GM21367 (cell line): ENCODE data around the gene GALNT9.

Experiments
- ATAC-seq: cut with Tn5 transposase; IDR thresholded peaks from one replicate; pipeline ENCODE4 v1.9.1; 2021; ENCODE audit not compliant: unreplicated experiment

Gene GALNT9

GRCh38 chr12:132327336-132328171 is 1.8 kb downstream of the GALNT9 start:
- ATAC-seq = no peak

DNA sequence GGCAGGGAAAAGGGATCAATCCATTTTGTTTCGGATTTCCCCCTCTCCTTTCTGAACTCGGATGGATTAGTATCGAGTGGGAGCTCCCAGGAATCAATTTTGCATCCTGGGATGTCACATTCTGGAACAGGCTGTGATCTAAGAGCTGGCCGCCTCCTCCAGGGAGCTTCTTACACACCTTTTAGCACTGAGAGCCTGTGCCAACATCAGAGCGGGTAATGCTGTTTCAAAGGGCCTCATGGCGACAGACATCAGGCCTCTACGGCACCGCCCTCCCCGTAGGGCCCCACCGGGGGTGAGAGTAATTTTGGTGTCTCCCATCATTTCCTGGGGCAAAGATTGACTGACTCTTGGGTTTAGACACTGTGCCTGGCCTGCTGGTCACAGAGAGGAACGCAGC is 2.7 kb downstream of the GALNT9 start:
- ATAC-seq = no peak

DNA sequence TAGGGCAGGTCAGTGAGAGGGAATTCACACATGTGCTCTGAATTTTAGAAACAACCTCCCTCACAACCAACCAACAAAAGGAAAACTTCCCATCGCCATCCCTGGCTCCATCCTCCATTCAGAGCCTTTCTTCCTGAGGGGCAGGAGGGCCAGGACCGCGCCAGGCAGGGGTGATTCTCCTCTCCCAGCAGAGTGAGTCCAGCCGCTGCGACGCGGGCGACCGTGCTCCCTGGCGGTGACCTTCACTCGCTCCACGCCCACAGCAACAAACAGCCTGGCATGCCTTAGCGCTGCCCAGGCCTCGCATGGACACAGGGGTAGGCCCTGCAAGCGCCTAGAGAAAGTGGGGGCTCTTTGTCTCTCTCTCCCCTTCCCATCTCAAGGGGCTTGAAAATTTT is 3.7 kb downstream of the GALNT9 start:
- no peak for ATAC-seq

GRCh38 chr12:132324841-132325732 is 4.3 kb downstream of the GALNT9 start:
- no peak for ATAC-seq

DNA sequence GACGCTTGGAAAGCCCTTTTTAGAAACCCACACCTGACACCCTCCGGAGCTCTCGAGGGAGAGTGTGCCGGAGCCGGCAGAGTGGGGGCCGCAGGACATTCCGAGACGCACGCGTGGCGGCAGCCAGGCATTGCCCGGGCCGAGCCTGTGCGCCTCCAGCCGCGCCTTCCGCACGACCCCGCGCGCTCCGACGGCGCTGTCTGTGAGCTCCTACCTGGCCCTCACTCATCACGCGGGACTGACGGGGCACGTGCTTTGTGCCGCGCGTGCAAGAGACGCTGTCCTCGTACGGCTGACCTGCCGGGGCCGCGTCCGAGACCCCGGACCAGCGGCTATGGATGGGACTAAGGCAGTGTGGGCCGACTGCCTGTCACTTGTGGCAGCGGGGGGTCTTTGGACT is 5.2 kb downstream of the GALNT9 start:
- no peak for ATAC-seq

DNA sequence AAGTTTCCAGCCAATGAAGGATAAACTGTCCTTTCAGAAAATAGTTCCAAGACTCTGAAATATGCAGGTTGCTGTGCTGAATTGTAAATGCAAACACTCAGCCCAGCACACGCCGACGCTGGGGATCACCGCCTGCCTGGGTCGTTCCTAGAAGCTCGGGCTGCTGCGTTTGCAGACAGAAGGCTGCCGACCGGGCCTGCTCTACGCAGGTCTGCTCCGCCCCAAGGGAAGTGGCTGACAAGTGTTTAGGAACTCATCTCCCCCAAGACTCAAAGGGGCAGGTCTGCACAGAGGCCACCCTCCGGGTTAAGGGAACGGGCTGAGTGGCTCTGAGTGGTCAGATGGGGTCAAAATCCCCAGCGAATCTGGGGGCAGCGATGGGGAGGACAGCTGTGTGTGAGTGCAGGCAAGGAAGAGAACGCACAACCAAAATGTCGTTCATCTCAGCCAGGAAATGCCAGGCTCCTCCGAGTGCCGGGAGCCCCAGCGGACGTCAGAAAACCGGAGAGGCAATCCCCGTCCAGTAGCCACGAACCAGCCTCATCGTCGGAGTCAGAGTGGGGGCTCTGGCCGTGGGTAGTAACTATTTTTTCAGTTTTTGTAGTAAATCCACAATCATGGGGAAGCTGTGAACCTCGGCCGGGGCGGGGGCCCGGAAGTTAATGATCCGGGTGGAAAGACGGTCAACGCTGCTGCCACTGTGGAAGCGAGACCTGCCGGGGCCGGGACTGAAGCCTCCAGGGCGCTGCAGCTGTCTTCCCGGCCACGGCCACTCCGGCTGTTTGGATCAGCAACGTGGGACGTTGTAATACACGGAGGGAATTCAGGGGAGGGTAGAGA is 6.0 kb downstream of the GALNT9 start:
- no peak for ATAC-seq

GRCh38 chr12:132322206-132323132 is 6.9 kb downstream of the GALNT9 start:
- no peak for ATAC-seq

GRCh38 chr12:132321321-132322118 is 7.9 kb downstream of the GALNT9 start:
- no peak for ATAC-seq

GRCh38 chr12:132320767-132321211 is 8.6 kb downstream of the GALNT9 start:
- ATAC-seq = no peak

GRCh38 chr12:132319991-132320570 is 9.3 kb downstream of the GALNT9 start:
- no peak for ATAC-seq

DNA sequence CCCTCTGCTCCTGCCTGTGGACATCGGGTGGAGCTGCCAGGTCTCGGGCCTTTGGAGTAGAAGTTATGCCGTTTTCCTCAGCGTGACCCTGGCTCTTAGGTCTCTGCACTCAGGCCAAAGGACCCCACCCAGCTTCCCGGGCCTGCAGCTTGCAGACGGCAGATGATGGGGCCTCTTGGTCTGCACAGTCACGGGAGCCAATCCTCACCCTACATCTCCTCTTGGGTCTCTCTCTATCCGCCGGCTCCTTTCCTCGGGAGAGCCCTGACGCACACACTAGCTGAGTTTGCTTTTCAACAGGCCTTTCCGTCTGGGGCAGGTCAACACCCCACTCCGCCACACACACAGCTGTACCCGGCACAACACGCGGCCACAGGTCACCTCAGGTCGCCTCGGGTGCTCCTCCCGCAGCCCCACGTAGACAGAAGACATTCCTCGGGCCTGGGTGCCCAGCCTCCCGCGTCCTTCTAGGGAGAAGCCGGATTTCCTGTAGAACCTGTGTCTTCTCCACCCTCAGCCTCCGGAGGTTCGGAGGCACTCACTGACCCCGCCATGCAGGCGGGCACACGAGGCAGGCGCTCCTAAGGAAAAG is 9.9 kb downstream of the GALNT9 start:
- no peak for ATAC-seq

DNA sequence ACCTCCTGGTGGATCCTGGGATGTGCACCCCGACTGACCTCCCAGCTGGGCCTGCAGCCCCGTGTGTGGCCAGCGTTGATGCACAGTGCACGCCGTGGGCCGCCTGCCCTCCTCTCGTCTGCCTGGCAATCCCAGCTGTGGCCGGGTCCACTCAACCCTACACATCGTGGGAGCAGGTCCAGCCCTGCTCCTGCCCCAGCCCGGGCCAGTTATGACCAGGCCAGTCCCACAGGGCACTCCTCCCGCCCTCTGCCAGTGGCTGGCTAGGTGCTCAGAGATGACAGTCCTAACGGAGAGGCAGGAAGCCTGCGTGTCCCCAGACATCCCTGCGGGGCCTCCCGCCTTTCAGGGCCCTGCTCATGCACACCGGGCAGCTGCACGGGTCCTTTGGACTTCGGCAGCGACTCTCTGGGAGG is 10.8 kb downstream of the GALNT9 start:
- no peak for ATAC-seq

GRCh38 chr12:132318135-132318534 is 11.3 kb downstream of the GALNT9 start:
- no peak for ATAC-seq

DNA sequence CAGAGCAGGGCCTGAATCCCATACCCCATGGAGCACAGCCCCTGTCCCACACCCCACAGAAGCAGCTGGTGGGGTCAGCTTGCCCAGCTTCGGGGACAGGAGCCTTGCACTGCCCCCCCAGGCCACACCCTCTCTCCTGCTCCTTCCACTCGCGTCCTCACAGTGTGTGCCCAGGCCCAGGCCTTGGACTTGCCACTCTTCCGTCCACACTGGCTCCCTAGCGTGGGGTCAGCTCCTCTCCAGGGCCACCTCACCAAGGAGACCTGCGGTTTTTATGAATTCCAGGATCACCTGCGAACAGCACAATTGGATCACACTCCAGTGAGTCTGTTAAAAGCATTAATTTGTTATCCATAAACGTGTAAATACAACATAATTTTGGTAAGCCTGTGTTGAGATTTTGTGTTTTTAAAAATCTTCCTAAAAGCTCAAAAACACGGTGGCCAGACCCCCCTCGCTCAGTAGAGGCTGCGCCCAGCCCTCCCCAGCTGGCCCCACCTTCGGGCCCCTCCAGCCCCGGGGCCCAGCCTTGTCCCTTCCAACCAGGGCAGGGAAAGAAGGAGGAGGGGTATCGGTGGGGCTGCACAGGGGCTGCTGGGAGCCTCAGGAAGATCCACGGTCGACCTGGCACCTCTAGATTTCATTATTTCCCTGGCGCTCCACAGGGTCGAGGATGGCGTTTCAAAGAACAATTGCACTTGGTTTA is 12.0 kb downstream of the GALNT9 start:
- ATAC-seq = no peak

GRCh38 chr12:132316497-132317232 is 12.7 kb downstream of the GALNT9 start:
- no peak for ATAC-seq

GRCh38 chr12:132315951-132316350 is 13.4 kb downstream of the GALNT9 start:
- no peak for ATAC-seq

DNA sequence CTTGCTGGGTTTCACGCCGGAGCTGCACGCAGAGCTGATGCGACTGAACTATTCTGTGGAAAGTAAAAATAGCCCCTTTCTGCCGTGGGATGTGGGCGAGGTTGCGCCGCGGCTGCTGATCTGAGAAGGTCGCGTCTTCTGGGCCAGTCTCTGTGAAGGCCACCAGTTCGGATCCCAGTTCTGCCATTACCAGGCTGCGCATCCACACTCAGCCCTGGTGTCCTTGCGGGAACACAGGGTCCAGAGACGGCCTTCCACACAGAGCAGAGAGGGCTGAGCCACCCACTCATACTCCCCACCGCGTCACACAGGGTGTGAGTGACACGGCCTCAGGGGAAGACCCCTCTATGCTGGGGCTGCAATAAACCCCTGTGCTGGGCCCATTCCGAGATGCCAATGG is 13.9 kb downstream of the GALNT9 start:
- no peak for ATAC-seq
